GM18519 (cell line): ENCODE data around the gene OBP2A.
"Not testable (repeated sequence)": the region's sequence is repeated elsewhere in the genome, so short reads cannot be mapped to it uniquely, and the experiment has no call there.

ENCODE experiments used
- ATAC-seq: cut with Tn5 transposase; IDR thresholded peaks from one replicate; pipeline ENCODE4 v1.9.1; 2021; ENCODE audit warnings: mild to moderate bottlenecking, moderate library complexity; ENCODE audit not compliant: unreplicated experiment, low FRiP score

Gene OBP2A

GRCh38 chr9:135509458-135509857 lies 36.5 kb upstream of the OBP2A start:
- ATAC-seq = no peak

DNA sequence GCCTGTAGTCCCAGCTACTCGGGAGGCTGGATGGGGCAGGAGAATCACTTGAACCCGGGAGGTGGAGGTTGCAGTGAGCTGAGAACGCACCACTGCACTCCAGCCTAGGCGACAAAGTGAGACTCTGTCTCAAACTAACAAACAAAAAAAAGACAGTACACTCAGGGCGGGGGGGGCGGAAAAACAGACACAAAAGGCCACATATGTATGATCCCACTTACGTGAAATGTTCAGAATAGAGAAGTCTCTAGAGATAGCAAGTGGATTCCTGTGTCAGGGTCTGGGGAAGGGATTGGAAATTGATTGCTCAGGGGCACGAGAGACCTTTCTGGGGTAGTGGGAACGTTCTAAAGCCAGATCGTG lies 33.7 kb upstream of the OBP2A start:
- no peak for ATAC-seq

DNA sequence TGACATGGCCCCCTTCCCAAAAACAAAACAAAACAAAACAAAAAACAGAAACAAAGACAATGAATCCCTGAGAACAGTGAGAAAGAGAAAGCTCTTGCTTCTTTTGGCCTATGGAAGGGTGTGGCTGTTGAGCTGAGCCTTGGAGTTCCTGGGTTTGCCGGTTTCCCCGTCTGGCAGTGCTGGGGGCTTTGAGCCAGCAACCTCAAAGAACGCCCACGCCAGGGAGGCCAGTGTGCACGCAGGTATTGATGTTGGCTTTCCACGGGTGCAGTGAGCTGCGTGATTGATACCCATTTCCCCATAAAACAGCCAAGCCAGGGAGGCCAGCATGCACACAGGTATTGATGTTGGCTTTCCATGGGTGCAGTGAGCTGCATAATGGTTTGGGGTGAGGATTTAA lies 33.0 kb upstream of the OBP2A start:
- ATAC-seq = no peak

- ATAC-seq = no peak
Measured at GRCh38 chr9:135513351-135513846, 32.5 kb upstream of the OBP2A start.

GRCh38 chr9:135513906-135514305 lies 32.0 kb upstream of the OBP2A start:
- ATAC-seq = not testable (repeated sequence)

DNA sequence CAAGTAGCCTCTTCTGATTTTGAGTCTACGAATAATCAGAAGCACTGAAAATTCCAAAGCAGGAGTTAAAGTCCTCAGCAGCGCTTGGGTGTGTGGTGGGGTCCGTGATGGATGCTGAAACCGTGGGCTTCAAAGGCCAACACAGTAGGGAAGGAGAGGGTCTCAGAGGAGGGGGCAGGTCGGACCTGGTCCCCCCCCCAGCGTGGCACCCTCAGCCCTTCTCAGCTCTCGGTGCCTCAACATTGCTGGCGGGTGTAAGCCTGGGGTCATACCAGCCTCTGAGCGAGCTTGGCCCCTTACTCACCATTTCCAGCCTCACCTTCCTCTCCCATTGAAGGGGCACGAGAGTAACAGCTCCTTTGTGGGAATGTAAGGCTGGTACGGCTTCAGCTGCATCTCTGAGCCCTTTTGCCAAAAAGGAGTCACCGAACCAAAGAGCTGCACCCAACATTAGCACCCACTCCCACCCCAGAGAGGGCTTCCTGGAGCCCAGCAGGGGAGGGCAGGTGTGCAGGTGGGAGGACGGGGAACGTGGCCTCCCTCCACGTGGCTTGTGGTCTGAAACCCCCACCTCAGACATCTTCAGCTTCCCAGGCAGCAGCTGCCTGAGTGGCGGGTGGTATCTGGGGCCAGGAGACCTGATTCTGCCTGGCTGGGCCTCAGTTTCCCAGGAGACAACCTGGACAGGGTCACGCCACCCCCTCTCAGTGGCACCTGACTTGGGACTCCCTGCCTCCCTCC lies 31.4 kb upstream of the OBP2A start:
- no peak for ATAC-seq

GRCh38 chr9:135515083-135515951 lies 30.6 kb upstream of the OBP2A start:
- no peak for ATAC-seq

DNA sequence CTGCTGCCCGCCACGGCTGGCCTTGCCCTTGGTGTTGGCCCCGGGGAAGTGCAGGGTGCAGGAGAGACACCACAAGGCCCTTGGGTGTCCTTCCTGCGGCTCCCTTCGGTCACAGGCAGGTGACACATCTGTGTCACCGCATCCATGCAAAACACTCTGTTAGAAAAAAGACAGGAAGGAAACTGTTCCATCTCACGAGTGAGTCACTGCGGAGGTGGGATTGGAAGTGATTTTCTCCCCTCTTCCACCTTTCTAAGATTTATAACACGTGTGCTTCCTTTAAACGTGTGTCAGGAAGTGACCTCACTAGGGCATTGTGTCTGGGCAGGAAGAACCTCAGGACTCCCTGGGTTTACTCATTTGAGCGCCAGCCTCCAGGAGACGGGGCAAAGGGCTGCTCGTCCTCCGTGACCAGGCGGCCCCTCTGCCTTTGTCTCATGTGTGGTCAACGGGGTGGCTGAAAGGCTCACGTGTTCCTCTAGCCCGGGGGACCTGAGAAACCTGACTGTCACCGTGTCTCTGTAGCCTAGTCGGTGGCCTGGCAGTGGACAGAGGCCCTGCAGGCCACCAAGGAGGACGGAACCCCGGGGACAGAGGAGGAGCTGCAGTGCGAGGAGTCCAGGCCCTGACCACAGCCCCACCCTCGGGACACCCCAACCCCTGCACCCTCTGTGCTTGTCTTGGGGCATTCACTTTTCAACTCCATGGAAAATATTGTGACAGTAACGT lies 29.6 kb upstream of the OBP2A start:
- no peak for ATAC-seq

GRCh38 chr9:135517407-135517822 lies 28.5 kb upstream of the OBP2A start:
- no peak for ATAC-seq

DNA sequence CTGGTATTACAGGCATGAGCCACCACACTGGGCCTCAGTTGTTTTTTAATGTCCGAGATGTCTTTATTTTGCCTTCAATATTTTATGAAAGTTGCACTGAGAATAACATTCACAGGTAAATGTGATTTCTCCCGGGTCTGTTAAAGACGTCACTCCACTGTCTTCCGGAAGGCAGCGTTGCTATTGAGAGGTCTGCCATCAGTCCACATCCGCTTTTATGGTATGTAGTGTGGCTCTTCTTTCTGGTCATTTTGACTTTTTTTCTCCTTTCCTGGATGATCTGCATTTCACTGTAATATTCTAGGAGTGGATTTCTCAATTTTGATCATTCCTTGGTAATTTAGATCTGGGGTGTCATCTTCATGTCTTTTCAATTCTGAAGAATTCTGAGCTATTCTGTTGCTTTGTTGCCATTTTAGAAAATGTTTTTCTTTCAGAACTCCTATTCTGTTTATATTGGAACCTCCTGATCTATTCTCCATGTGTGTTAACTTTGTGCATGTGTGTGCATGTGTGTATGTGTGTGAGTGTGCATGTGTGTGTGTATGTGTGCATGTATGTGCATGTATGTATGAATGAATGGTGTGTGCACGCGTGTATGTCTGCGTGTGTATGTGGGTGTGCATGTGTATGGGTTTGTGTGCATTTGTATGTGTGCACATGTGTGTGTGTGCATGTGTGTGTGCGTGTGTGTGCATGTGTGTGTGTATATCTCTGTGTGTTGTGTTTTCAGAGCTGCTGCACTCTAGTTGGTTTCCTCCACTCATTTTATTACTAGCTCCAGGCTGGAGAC lies 26.6 kb upstream of the OBP2A start:
- no peak for ATAC-seq

DNA sequence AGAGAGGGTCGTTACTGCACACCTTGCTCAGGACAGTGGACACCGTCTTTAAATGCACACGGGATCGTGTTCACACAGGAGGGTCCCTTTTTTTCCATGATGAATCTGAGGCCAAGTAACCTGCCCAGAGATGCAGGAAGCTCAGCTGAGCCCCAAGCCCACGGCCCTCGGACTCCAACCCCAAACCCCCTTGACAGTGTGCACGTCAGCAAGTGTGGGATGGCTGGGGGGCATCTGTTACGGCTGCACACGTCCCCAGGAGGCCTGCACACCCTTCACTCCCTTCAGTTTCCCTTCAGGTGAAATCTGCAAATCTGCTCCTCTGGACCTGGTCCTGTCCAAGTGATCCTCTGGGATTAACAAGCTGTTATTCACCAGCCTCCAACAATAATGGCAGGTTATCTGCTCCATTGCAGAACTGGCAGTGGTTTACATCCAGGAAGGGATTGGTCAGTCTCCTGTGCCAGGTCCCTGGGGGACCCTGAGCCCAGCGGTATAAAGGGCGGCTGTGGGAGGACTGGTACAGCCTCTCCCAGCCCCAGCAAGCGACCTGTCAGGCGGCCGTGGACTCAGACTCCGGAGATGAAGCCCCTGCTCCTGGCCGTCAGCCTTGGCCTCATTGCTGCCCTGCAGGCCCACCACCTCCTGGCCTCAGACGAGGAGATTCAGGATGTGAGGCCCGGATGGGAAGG lies 24.9 kb upstream of the OBP2A start, which contains the start of gene LCN1:
LCN1 (plus strand) TSS at position 525 of the 692 bp plus-strand sequence; CDS start at position 583, 58 bp downstream.
- no peak for ATAC-seq

DNA sequence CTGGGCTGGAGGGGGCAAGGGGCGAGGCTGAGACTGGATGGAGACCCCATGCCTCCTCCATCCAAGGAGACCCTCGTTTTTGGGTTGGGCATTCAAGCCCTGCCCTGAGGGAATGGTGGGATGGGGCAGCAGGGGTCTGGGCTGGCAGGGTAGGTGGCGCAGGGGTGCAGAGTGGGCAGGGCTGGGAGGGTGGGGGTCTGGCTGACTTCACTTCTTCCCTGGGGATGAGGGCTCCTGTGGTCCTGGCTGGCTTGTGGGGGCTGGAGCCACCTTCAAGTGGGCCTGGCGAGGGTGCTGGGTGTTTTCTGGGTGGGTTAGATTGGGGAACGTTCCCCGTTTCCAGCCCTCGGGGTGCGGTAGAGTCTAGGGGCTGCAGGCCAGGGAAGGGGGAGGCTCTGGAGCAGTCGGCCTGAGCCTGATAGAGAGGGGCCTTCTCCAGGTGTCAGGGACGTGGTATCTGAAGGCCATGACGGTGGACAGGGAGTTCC lies 24.3 kb upstream of the OBP2A start:
- ATAC-seq = no peak

- no peak for ATAC-seq
Measured at GRCh38 chr9:135522137-135522877, 23.6 kb upstream of the OBP2A start.

DNA sequence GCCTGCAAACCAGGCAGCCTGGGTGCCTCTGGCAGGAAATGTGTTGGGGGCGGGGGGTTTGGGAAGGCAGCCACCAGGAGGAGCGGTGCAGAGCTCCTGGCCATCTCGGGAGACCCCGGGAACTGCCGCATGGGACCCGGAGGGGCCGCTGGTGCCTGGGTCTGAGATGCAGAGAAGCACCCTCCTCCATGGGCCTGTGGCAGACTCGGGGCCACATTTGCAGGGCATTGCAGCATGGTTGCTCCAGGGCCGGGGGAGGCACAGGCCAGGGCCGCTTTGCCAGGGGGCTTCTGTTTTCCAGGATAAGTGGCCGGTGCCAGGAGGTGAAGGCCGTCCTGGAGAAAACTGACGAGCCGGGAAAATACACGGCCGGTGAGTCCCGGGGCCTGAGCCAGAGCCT lies 23.0 kb upstream of the OBP2A start:
- no peak for ATAC-seq

DNA sequence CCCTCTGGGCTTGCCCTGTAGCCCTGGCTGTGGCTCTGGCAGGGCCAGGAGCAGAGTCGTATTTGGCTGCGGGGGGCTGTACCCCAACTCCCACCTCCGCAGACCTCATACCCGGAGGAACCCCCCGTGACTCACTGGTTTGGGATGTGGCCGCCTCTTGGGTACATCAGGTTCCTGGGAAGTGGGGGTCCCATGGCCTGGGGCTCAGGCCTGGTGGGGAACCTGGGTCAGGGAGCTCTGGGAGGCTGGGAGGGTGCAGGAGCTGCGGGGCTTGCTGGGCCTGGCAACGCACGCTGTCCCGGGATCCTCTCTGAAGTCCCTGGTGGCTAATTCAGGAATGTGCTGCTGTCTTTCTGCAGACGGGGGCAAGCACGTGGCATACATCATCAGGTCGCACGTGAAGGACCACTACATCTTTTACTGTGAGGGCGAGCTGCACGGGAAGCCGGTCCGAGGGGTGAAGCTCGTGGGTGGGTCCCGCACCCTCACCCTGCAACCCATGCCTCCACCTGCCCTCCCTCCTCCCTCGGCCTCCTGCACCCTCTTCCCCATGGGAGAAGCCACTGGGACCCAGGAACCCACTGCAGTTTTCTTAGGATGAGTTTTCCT lies 22.3 kb upstream of the OBP2A start:
- no peak for ATAC-seq

- ATAC-seq = no peak
Measured at GRCh38 chr9:135524130-135524861, 21.6 kb upstream of the OBP2A start.

GRCh38 chr9:135525241-135526088 lies 20.5 kb upstream of the OBP2A start:
- no peak for ATAC-seq
